Gastroesophageal sphincter (tissue), 3 donors: Measurements from ENCODE around the gene SLC44A1.

Experiments used
- CTCF ChIP-seq, 4 experiments: fragments of 200-600 bp in 2 of 4; fragments of 450-650 bp in 2 of 4; sonication (generic) in 1 of 4; IDR thresholded peaks; one replicate each; pipeline ENCODE4 v1.5.1; 2017 to 2019; ENCODE audit warnings: antibody characterized with exemption in 4 of 4, mild to moderate bottlenecking in 2 of 4, moderate library complexity in 2 of 4
- POLR2A ChIP-seq, 2 donors: fragments of 450-650 bp; IDR thresholded peaks; one replicate each; pipeline ENCODE4 v1.6.1; 2017; ENCODE audit warnings: antibody characterized with exemption in 2 of 2, mild to moderate bottlenecking in 2 of 2, moderate library complexity in 1 of 2

- no peak for TF ChIP-seq CTCF (IDR thresholded peaks at IDR 0.05)
- no peak for TF ChIP-seq POLR2A (IDR thresholded peaks at IDR 0.05)
Observed at GRCh38 chr9:105458404-105458803, 214.0 kb downstream of the SLC44A1 start.
